ENCODE data around the gene CPEB4.

GRCh38 chr5:173888473-173889131, 453 bp downstream of the CPEB4 start:
- TF ChIP-seq CTCF (IDR thresholded peaks at IDR 0.05; ENCODE audit: insufficient read depth, low read length) (no peak), POLR2AphosphoS5 (IDR thresholded peaks at IDR 0.05; ENCODE audit: low read depth) (no peak), SPI1 (IDR thresholded peaks at IDR 0.05; ENCODE audit: borderline replicate concordance, low read depth) (no peak)

Data from HL-60 (cell line).